MCF 10A (cell line): ENCODE results near the gene OR52N1. TPM values are rescaled to one million over a fixed set of nuclear protein-coding genes. Genes with fewer than 3 reads are reported as not detected.
A peak's percentile ranks its signal among the peaks of the same experiment; 100 is the strongest.

Source experiments
- BruUV-seq: library from RNA; stranded (reverse); fragments of 400-500 nt; replicated peaks from 2 replicates; lab custom pipeline; 2021; lab: Mats Ljungman, UMichigan
- CTCF ChIA-PET: fragments of 300-600 bp; sonication (Branson Sonifier 250); formaldehyde crosslinking; extraction: SDS; loops from one replicate; lab custom pipeline; 2021; ENCODE audit warnings: antibody characterized with exemption, inconsistent platforms; lab: Yijun Ruan, JAX
- POLR2A ChIA-PET: fragments of 300-600, 350-650 bp; sonication (Branson Sonifier 250); formaldehyde crosslinking; extraction: SDS; loops from one replicate; lab custom pipeline; 2020; ENCODE audit warnings: antibody characterized with exemption, inconsistent platforms; lab: Yijun Ruan, JAX
- DNase-seq: peaks from one replicate; pipeline ENCODE4 v3.0.0-alpha.2; 2018; ENCODE audit not compliant: unreplicated experiment
- H3K27ac Mint-ChIP-seq: one replicate; pipeline ENCODE4 v1.8.0; 2022; ENCODE audit warnings: mild to moderate bottlenecking, low read depth, mixed read lengths; ENCODE audit not compliant: unreplicated experiment
- H3K27me3 Mint-ChIP-seq: one replicate; pipeline ENCODE4 v1.8.0; 2022; ENCODE audit warnings: mixed read lengths; ENCODE audit not compliant: insufficient read depth, unreplicated experiment
- H3K36me3 Mint-ChIP-seq: one replicate; pipeline ENCODE4 v1.8.0; 2022; ENCODE audit warnings: mild to moderate bottlenecking, moderate library complexity, mixed read lengths; ENCODE audit not compliant: insufficient read depth, unreplicated experiment
- H3K4me1 Mint-ChIP-seq: one replicate; pipeline ENCODE4 v1.8.0; 2022; ENCODE audit warnings: mixed read lengths; ENCODE audit not compliant: insufficient read depth, unreplicated experiment
- H3K4me3 Mint-ChIP-seq: one replicate; pipeline ENCODE4 v1.8.0; 2022; ENCODE audit warnings: mild to moderate bottlenecking, moderate library complexity, mixed read lengths; ENCODE audit not compliant: unreplicated experiment
- H3K9me3 Mint-ChIP-seq: one replicate; pipeline ENCODE4 v1.8.0; 2022; ENCODE audit warnings: mixed read lengths; ENCODE audit not compliant: unreplicated experiment
- intact Hi-C: fragments of 100-400 bp; cut with micrococcal nuclease; formaldehyde crosslinking; loops from 2 replicates; pipeline ENCODE4 v1.14.1; 2022
- total RNA-seq: library from RNA; stranded (reverse); gene quantifications from 2 replicates; pipeline ENCODE4 v1.2.3, GENCODE V29; 2022
- TF ChIP-seq, protein P1 (sequence below): fragments of 200-600 bp; IDR thresholded peaks from one replicate; pipeline ENCODE4 v1.8.0; 2022; ENCODE audit warnings: antibody characterized with exemption, mild to moderate bottlenecking; ENCODE audit not compliant: unreplicated experiment

Gene OR52N1
- total RNA-seq, 1 experiment from 2014 or later = not detected

DNA sequence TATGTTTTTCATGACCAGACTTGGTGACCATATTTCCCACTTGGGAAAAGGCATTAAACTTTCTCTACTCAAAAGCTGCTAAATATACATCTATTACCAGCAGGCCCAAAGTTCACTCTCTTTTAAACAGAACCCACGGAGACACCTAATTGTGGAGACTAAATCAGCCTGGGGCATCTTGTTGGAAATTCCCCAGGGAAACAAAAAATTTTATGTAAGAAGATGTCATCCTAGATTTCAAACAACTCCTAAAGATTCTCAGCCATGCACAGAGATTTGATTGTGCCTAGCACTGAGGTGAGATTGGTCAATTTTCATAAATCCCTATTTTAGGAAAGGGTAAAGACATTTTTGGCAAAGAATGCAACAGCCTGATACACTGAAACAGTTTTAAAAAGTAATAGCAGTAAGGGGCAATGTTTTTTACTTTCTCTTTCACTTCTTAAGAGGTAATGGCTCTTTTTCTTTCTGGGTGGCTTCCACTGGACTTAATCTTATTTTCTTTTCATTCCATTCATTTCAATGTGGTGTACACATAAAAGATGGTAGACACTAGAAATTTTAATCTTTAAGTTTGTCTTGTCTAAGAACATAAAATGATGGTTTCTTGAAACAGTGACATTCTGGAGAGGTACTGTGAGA lies 27.3 kb upstream of the OR52N1 start:
- BruUV-seq = no TSS peak
- Mint-ChIP-seq H3K27ac (no peak overlapping the region), H3K4me3 (no peak overlapping the region)

GRCh38 chr11:5815534-5815933 lies 24.5 kb upstream of the OR52N1 start:
- POLR2A ChIA-PET = no interaction called here
- H3K4me3 Mint-ChIP-seq = no peak overlapping the region
- no peaks in the 10 kb centered on the region for H3K36me3 Mint-ChIP-seq
- BruUV-seq = no TSS peak
- no peaks in the 10 kb centered on the region for H3K9me3 Mint-ChIP-seq
- intact Hi-C loops = no loop called here
- peaks cover 64% of the 10 kb centered on the region for H3K27me3 Mint-ChIP-seq
- H3K4me1 Mint-ChIP-seq = peaks cover 4% of the 10 kb centered on the region
- TF ChIP-seq, protein P1, sequence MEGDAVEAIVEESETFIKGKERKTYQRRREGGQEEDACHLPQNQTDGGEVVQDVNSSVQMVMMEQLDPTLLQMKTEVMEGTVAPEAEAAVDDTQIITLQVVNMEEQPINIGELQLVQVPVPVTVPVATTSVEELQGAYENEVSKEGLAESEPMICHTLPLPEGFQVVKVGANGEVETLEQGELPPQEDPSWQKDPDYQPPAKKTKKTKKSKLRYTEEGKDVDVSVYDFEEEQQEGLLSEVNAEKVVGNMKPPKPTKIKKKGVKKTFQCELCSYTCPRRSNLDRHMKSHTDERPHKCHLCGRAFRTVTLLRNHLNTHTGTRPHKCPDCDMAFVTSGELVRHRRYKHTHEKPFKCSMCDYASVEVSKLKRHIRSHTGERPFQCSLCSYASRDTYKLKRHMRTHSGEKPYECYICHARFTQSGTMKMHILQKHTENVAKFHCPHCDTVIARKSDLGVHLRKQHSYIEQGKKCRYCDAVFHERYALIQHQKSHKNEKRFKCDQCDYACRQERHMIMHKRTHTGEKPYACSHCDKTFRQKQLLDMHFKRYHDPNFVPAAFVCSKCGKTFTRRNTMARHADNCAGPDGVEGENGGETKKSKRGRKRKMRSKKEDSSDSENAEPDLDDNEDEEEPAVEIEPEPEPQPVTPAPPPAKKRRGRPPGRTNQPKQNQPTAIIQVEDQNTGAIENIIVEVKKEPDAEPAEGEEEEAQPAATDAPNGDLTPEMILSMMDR = no peak
- no peak for DNase-seq
- no peak overlapping the region for H3K27ac Mint-ChIP-seq
- CTCF ChIA-PET = no interaction called here

More for the DNA sequence above, 27.3 kb upstream of the OR52N1 start:
- Mint-ChIP-seq H3K4me1 (peaks cover 4% of the 10 kb centered on the region), H3K27me3 (peaks cover 48% of the 10 kb centered on the region), H3K36me3 (no peaks in the 10 kb centered on the region), H3K9me3 (no peaks in the 10 kb centered on the region)
- TF ChIP-seq, protein P1 = no peak
- ChIA-PET POLR2A (no interaction called here), CTCF (no interaction called here)
- intact Hi-C loops = no loop called here
- no peak for DNase-seq

- TF ChIP-seq, protein P1 = no peak
- ChIA-PET CTCF (interaction anchor here (0.5 to 2.0 kb wide), 22 partner anchors 12 to 725 kb away, joined by 3 to 10 read pairs (median 4); partner anchors contain the start of gene TRIM5), POLR2A (interaction anchor here (0.7 kb wide), 2 partner anchors 100 to 526 kb away, joined by 3 read pairs; no protein-coding TSS in a partner anchor)
- H3K4me3 Mint-ChIP-seq = no peak overlapping the region
- H3K27me3 Mint-ChIP-seq = peaks cover 83% of the 10 kb centered on the region
- no peaks in the 10 kb centered on the region for H3K36me3 Mint-ChIP-seq
- intact Hi-C loops = loop anchor here (2.0 to 5.0 kb wide), 3 partner anchors 125 to 1183 kb away; partner anchors contain the start of gene TRIM5
- no peak overlapping the region for H3K27ac Mint-ChIP-seq
- H3K4me1 Mint-ChIP-seq = peaks cover 13% of the 10 kb centered on the region
- BruUV-seq = no TSS peak
- no peaks in the 10 kb centered on the region for H3K9me3 Mint-ChIP-seq
- no peak for DNase-seq
Measured at GRCh38 chr11:5809905-5810795, 19.1 kb upstream of the OR52N1 start.

DNA sequence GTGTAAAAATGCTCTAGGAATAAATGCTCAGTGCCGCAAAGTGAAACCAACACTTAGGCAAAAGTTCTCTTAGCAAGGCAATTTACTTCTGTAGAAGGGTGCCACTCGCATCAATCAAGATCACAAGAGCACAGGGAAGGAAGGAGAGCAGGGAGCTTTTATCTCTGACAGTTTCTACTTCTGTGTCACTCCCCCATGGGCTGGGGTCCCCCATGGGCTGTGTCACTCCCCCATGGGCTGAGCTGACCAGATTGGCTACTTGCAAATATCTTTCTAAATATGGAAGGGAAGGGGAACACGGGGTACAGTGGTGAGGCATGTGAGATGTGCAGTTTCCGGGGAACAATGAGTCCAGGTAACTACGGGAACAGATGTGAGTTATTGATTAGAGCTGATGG lies 18.1 kb upstream of the OR52N1 start:
- peaks cover 79% of the 10 kb centered on the region for H3K27me3 Mint-ChIP-seq
- peaks cover 13% of the 10 kb centered on the region for H3K4me1 Mint-ChIP-seq
- H3K9me3 Mint-ChIP-seq = no peaks in the 10 kb centered on the region
- intact Hi-C loops = loop anchor here (2.0 to 5.0 kb wide), 3 partner anchors 124 to 1182 kb away; partner anchors contain the start of gene TRIM5
- POLR2A ChIA-PET = interaction anchor here (0.7 kb wide), 1 partner anchor 525 kb away, joined by 3 read pairs; no protein-coding TSS in a partner anchor
- DNase-seq = peak; percentile 9
- TF ChIP-seq, protein P1 = no peak
- no TSS peak for BruUV-seq
- H3K27ac Mint-ChIP-seq = no peak overlapping the region
- CTCF ChIA-PET = interaction anchor here (0.5 to 2.0 kb wide), 17 partner anchors 16 to 1172 kb away, joined by 3 to 10 read pairs (median 3); partner anchors contain the start of gene OR51D1
- peak overlapping the region; percentile 74 for H3K4me3 Mint-ChIP-seq
- no peaks in the 10 kb centered on the region for H3K36me3 Mint-ChIP-seq
